Measurements from ENCODE around the gene TNFRSF11A. TPM values are rescaled to one million over a fixed set of nuclear protein-coding genes. Genes with fewer than 3 reads are reported as not detected.

Gene TNFRSF11A
- polyA plus RNA-seq, 1 experiment = 0.06 TPM

GRCh38 chr18:62386601-62387000, 61.5 kb downstream of the TNFRSF11A start:
- Histone ChIP-seq H3K4me3 (ENCODE audit: low read depth, low read length) (no peak overlapping the region), H3K27me3 (ENCODE audit: control insufficient read depth, insufficient read depth, low read length) (no peaks in the 10 kb centered on the region; the same call in none of the 2 replicates), H3K36me3 (ENCODE audit: control insufficient read depth, insufficient read depth, low read length) (no peaks in the 10 kb centered on the region)
- DNase-seq (ENCODE audit: low read depth) = no peak
- ChIA-PET POLR2A (no interaction called here), CTCF (interaction anchor here (1.4 kb wide), 1 partner anchor 39 kb away, joined by 3 read pairs; no protein-coding TSS in a partner anchor)
- no peak for TF ChIP-seq CTCF (IDR thresholded peaks at IDR 0.05; ENCODE audit: insufficient read depth, low read depth, low read length)

GRCh38 chr18:62387257-62387656, 62.1 kb downstream of the TNFRSF11A start:
- no peak for TF ChIP-seq CTCF (IDR thresholded peaks at IDR 0.05; ENCODE audit: insufficient read depth, low read depth, low read length)
- H3K4me3 ChIP-seq (ENCODE audit: low read depth, low read length) = no peak overlapping the region
- no peak for DNase-seq (ENCODE audit: low read depth)
- POLR2A ChIA-PET = no interaction called here
- CTCF ChIA-PET = no interaction called here
- H3K27me3 ChIP-seq (ENCODE audit: control insufficient read depth, insufficient read depth, low read length) = no peaks in the 10 kb centered on the region; the same call in none of the 2 replicates
- no peaks in the 10 kb centered on the region for H3K36me3 ChIP-seq (ENCODE audit: control insufficient read depth, insufficient read depth, low read length)

- no peak for TF ChIP-seq CTCF (IDR thresholded peaks at IDR 0.05; ENCODE audit: insufficient read depth, low read depth, low read length)
- DNase-seq (ENCODE audit: low read depth) = no peak
- Histone ChIP-seq H3K36me3 (ENCODE audit: control insufficient read depth, insufficient read depth, low read length) (no peaks in the 10 kb centered on the region), H3K27me3 (ENCODE audit: control insufficient read depth, insufficient read depth, low read length) (peaks cover 5% of the 10 kb centered on the region), H3K4me3 (ENCODE audit: low read depth, low read length) (no peak overlapping the region)
- ChIA-PET CTCF (no interaction called here), POLR2A (no interaction called here)
Observed at GRCh38 chr18:62388855-62389760, 64.0 kb downstream of the TNFRSF11A start.

GRCh38 chr18:62389761-62390481, 64.8 kb downstream of the TNFRSF11A start:
- Histone ChIP-seq H3K36me3 (ENCODE audit: control insufficient read depth, insufficient read depth, low read length) (no peaks in the 10 kb centered on the region), H3K27me3 (ENCODE audit: control insufficient read depth, insufficient read depth, low read length) (peaks cover 5% of the 10 kb centered on the region), H3K4me3 (ENCODE audit: low read depth, low read length) (no peak overlapping the region)
- POLR2A ChIA-PET = no interaction called here
- CTCF ChIA-PET = no interaction called here
- DNase-seq (ENCODE audit: low read depth) = no peak
- TF ChIP-seq CTCF (IDR thresholded peaks at IDR 0.05; ENCODE audit: insufficient read depth, low read depth, low read length) = no peak
